Dedifferentiated amniotic fluid mesenchymal stem cell (primary cell): ENCODE measurements around the gene THEMIS2.
A peak's percentile ranks its signal among the peaks of the same experiment; 100 is the strongest.
"Not testable (repeated sequence)": the region's sequence is repeated elsewhere in the genome, so short reads cannot be mapped to it uniquely, and the experiment has no call there.

Experiments used
- DNase-seq: peaks from one replicate; pipeline ENCODE4 v3.0.0-alpha.2; 2016; ENCODE audit errors: extremely low spot score

THEMIS2 gene

DNA sequence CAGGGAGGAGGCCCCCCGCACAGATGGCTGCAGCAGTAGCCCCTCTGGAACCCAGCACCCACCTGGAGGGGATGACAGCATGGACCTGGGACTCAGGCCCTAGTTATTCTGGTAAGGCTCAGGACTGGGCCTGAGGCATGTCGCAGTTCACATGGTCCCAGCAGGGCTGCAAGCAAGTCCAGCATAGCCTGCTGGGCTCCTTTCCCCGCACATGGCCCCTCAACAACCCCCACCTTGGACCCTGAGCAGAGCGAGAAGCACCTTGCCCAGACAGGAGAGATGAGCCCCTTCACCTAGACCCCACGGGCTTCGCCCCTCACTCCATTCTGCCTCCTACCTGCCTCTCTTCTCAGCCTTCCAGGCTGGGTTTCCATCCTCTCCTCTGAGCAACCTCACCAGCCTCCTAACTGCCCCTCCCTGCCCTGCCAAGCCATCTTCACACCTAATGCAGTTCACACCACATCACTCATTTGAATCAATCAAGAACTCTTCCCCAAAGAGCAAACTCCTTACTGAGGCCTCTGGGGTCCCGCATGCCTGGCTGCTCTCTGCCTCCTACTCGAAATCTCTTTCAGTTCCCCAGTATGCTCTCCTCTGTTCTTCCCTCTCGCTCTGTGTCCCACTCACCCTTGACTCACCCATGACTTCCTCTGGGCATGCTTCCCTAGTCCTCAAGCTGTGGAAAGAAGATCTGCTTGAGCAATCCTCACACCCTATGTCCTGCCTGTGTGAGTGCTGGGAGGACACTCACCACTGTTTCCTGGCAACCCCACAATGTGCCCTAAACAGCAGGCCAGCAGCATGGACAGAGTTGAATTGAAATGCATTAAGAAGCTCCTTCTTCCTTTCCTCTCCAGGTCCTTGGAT lies 9.4 kb upstream of the THEMIS2 start:
- peak; percentile 91 for DNase-seq

DNA sequence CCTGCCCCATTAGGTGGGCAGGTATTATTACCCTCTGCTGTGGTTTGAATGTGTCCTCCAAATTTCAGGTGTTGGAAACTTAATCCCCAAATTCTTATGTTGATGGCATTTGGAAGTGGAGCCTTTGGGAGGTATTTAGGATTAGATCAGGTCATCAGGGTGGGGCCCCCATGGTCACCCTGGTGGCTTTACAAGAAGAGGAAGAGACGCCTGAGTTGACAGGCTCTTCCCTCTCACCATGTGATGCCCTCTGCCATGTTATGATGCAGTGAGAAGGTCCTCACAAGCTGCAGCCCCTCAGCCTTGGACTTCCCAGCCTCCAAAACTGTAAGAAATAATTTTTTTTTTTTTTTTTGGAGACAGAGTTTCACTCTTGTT lies 8.8 kb upstream of the THEMIS2 start:
- no peak for DNase-seq

DNA sequence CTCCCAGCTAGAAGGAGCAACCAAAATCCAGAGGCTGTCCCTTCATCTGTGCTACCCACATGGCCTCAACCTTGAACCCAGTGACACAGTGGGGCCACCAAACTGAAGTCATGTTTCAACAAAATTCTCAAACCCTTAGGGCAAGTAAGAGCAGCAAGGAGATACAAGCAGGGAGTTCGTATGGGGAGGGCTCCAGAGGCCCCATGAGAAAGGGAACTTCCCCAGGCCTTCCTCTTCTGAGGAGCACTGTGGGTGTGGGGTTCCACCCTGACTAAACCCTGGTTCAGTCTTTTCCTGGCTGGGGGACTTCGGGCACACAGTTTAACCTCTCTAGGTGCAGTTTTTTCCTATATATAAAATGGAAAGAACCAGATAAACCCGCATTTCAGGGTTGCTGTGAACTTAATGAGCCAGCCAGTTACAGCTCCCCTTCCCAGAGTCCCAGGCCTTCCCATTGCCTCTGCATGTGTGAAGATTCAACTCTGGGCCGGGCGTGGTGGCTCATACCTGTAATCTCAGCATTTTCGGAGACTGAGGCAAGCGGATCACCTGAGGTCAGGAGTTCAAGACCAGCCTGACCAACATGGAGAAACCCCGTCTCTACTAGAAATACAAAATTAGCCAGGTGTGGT lies 8.0 kb upstream of the THEMIS2 start:
- no peak for DNase-seq

DNA sequence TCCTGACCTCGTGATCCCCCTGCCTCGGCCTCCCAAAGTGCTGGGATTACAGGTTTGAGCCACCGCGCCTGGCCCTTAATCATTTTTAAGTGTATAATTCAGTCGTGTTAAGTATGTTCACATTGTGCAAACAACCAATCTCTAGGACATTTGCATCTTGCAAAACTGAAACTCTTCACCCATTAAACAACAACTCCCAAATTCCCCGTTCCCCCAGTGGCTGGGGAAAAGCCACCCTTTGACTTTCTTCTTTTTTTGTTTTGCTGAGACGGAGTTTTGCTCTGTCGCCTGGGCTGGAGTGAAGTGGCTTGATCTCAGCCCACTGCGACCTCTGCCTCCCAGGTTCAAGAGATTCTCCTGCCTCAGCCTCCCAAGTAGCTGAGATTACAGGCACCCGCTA lies 6.5 kb upstream of the THEMIS2 start:
- DNase-seq: no peak

DNA sequence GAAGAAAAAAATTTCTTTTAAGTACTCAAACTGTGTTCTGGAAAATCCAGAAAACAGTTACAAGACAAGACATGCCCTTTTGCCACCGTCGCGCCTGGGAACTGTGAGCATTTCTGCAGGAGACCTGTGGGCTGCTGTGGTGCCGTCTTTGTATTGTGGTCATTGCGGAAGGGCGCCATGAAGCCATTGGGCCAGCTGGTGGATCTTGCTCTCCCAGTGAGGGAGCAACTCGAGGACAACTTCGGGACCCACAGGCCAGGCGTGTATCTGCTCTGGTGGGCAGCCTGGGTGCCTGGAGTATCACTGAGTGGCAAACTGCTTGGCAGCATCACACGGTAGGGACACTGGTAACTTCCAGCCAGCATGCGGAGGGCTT lies 3.8 kb upstream of the THEMIS2 start:
- DNase-seq: no peak

DNA sequence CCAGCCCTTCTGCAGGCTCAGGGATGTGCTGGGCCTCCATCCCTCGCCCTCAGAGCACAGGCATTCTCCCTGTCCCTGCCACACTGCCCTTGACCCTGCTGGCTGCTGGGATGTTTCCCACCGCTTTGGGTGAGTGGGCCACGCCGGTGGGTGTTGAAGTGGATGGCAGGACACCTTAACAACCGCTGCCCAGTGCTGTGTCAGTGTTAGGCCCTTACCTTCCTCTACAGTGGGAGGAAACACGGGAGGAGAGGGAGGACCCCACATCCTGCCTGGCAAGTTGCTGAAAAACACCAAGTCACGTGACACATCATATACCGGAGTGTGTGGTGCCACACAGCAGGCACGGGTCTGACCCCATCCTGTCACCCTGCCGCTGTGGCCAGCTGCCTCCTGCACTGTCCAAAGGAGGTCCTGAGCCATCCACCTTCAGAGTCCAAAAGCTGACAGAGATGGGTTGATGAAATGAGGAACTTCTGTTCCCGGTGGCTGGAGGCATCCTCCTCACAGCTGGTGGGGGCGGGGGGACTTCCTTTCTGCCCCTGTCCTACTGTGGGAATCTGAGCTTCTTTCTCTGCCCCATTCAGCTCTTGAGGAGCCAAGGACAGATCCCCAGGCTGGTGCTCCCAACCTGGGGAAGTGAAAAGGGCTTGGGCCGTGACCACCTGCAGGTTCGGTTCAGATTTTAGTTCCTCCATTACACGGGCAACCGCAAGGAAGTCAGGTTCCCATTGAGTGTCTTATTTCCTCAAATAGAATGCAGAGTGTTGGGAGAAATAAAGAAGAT lies 3.2 kb upstream of the THEMIS2 start:
- no peak for DNase-seq

DNA sequence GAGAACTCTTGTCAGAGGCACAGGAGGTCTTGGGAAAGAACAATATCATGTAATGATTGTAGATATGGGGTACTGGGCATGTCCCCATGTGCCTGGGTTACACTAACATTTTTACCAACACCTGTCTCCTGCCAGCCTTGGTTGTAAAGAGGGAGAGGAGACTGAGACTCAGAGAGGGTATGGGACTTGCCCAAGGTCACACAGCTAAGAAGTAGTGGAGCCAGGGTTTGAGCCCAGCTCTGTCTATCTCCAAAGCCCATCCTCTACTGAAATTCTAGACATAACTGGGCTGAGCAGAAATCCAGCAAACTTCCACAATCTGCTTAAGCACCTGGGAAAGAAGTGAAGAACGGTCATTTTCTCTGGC lies 2.6 kb upstream of the THEMIS2 start:
- DNase-seq: no peak

DNA sequence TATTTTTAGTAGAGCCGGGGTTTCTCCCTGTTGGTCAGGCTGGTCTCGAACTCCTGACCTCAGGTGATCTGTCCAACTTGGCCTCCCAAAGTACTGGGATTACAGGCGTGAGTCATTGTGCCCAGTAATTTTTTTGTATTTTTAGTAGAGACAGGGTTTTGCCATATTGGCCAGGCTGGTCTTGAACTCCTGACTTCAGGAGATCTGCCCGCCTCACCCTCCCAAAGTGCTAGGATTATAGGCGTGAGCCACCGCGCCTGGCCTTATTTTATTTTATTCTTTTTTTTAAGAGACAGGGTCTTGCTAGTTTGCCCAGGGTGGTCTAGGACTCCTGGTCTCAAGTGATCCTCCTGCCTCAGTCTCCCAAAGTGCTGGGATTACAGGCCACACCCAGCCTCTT lies 1.3 kb upstream of the THEMIS2 start:
- not testable (repeated sequence) for DNase-seq

DNA sequence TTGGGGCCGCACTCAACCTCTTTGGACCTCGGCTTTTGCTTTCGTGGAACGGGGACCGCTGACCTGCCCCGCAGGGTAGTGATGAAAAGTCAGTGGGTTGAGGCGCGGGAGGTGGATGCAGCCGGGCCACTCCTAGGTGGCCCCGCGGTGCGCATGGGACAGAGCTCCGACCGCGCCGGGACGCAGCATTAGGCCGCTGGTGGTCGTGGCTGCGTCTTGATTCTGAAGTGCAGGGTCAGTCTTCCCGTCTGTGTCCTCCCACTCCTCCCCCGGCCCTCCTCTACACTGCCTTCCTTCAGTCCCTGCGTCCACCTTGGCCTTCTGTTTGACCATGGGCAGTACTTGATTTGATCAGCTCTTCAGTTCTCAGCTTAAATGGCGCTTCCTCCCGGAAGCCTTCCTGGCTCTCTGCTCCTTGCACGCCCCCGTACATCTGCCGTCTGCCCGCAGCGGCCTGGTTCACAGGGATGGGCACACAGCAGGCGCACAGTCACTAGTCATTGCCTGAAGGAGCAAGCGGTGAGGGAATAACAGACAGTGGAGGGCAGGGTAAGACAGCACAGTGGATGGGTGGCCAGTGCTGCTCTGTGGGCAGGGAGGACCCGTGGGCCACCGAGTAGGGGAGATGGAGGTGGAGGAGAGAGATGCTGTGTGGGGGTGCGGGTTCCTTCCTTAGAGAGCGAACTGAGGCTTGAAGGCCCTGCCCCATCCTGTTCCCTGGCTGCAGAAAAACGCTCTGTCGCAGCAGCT lies 633 bp downstream of the THEMIS2 start:
- DNase-seq: no peak

DNA sequence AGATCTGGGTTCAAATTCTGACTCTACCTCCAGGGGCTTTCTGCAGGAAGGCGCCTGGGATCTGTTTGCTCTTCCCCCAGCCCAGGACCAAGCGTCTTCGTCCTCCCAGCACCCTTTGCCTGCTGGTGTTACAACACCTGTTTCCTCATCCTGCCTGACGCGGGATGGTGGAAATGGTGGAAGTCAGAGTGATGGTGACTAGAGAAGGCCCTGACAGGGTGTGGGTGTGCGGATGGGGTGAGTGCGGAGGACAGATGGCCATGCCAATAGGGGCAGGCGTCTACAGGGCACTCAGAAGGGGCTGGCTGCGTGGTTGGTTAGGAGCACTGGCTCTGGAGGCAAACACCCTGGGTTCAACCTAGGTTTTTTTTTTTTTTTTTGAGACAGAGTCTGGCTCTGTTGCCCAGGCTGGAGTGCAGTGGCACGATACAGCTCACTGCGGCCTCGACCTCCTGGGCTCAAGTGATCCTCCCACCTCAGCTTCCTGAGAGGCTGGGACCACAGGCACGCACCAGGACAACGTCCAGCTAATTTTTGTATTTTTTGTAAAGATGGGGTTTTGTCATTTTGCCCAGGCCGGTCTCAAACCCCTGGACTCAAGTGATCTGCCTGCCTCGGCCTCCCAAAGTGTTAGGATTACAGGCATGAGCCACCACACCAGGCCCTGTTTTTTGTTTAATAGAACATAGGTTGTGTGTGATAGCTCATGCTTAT lies 1.5 kb downstream of the THEMIS2 start:
- DNase-seq: no peak

DNA sequence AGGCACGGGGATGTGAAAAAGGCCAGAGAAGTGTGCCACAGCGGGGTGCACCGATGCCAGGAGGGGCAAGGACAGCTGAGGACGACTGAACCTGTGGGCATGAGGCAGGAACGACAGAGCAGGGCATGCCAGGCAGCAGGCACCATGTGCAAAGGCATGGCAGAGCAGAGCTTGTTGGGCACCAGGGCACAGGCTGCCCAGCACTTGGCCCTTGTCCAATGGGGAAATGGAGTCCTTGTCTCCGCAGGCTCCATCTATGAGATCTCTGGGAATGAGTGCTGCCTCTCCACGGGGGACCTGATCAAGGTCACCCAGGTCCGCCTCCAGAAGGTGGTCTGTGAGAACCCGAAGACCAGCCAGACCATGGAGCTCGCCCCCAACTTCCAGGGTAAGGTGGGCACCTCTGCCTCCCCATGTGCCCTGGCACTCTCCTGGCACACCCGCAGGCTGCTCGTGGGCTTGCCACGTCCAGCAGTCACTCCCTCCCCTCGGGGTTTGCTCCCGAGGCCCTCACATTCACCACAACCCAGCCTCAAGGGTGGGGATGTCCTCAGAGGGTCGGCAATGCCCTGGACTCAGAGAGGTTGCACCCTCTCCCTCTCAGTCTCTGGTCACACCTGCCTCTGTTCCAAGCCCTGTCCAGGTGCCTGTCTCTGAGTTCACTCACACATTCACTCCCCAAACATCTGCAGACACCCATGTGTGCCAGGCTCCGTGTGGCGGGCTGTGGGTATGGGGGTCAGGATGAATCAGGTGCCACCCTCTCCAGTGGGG lies 4.2 kb downstream of the THEMIS2 start:
- DNase-seq: no peak

DNA sequence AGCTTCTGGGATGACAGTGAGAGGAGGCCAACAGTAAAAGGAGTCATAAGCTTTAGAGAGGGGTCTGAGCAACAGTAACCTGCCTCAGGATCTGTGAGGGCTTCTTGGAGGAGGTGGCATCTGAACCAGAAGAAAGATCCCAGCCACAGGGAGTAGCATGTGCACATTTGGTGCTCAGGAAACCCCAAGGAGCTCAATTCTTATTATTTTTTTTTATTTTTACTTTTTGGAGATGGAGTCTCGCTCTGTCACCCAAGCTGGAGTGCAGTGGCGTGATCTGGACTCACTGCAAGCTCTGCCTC lies 4.7 kb downstream of the THEMIS2 start:
- no peak for DNase-seq

DNA sequence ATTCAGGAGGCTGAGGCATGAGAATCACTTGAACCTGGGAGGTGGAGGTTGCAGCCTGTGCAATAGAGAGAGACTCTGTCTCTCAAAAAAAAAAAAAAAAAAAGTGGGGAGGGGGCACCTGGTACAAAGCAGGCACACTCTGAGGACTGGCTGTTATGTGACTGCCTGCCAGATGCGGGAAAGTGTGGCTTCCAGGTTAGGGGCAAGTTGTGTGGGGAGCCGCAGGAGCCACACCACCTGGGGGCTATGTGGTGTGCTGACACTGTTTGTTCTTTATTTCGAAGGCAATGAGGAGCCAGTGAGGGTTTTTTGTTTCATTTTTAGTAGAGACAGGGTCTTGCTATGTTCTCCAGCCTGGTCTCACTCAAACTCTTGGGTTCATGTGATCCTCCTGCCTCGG lies 5.7 kb downstream of the THEMIS2 start:
- DNase-seq: no peak

DNA sequence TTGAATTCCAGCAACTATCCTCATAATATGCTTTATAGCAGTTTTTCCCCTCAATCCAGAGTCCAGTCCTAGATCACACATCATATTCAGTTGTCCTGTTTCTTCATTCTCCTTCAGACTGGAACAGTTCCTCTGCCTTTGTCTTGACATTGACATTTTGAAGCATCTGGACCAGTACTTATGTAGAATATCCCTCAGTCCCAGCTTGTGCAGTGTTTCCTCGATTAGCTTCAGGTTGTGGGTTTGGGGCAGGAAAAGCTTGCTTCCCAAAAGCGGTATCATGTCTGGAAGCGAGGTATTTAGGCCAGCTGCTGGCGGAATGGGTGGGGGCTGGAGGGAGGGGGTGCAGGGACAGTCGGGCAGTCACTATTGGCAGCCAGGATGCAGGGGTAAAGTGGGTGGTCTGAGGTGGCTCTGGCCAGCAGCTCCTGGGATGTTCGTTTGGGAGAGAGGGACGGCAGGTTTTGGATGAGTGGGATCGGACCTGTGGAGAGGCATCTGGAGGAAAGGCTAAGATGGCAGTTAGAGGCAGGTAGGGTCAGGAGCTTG lies 6.5 kb downstream of the THEMIS2 start:
- no peak for DNase-seq

DNA sequence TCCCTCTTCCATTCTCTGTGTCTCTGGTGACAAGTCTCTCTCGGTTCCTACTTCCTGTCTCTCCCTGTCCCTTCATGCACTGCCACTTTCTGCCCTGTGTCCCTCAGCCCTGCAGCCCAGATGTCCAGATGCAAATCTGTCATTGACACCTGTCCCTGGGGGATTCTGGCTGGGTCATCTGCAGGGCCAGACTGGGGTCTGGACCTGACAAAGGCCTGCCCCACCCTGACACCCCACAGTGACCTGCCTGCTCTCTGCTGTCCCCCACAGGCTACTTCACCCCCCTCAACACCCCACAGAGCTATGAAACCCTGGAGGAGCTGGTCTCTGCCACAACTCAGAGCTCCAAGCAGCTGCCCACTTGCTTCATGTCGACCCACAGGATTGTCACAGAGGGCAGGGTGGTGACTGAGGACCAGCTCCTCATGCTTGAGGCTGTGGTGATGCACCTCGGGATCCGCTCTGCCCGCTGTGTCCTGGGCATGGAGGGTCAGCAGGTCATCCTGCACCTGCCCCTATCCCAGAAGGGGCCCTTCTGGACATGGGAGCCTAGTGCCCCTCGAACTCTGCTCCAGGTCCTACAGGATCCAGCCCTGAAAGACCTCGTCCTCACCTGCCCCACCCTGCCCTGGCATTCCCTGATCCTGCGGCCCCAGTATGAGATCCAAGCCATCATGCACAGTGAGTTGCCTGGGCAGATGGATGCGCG lies 7.2 kb downstream of the THEMIS2 start:
- no peak for DNase-seq

DNA sequence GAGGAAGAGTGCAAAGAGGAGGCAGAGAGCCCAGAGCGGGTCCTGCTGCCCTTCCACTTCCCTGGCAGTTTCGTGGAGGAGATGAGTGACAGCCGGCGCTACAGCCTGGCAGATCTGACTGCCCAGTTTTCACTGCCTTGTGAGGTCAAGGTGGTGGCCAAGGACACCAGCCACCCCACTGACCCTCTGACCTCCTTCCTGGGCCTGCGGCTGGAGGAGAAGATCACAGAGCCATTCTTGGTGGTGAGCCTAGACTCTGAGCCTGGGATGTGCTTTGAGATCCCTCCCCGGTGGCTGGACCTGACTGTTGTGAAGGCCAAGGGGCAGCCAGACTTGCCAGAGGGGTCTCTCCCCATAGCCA lies 10.2 kb downstream of the THEMIS2 start:
- DNase-seq: no peak

DNA sequence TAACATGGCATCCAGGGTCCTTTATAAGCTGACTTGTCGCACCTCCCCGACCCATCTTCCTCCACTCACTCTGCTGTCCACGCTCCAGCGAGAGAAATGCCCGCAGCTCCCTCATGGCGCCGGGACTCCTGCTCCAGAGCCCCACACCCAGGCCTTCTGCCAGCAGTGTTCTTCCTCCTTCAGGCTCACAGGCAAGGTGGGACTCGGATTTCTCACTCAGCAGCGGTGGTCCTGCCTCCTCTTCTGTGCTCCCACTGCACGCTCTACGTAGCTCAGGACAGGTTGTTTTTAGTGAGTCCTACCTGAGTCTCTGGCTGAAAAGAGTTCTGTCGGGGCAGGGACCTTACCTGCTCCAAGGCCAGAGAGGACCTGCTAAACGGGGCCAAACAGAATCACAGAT lies 11.2 kb downstream of the THEMIS2 start:
- DNase-seq: no peak

DNA sequence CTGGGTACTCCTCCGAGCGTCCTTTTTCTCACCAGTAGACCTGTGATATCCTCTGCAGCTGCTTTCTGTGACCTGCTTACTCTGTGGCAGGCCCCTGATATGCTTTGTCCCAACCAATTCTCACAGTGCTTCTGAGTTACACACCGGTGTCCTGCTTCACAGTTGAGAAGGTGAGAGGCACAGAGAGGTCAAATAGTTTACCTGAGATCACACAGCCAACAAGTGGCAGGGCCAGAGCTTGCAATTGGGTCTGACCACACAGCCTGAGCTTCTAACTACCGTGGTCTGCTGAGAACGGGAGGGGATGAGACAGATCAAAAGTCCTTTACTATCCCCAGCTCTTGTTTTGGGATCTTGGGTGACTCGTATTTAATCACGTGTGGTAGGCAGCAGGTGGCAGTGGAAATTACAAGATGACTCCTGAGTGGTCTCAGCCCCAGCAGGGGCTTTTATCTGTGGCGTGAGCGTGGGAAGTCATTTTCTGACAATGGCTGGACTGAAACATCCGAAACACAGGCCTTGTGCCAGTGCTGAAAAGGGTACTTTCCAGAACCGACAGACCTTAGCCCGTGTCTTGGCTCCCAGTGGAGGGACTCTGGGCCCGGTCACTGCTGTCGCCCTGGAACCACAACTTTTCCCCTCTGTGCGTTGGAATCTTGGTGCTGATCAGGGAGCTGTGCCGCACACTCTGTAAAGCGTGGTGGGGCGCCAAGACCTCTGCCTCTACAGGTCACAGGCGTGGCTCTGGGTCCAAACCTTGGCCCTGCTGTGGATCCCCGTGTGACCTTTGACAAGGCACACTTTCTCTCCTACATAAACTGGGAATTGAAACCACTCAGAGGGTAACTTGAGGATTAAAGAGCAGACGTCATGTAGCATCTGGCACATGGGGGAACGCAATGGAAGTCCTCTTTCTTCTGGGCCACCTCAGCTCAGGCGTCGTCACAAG lies 11.9 kb downstream of the THEMIS2 start:
- no peak for DNase-seq

DNA sequence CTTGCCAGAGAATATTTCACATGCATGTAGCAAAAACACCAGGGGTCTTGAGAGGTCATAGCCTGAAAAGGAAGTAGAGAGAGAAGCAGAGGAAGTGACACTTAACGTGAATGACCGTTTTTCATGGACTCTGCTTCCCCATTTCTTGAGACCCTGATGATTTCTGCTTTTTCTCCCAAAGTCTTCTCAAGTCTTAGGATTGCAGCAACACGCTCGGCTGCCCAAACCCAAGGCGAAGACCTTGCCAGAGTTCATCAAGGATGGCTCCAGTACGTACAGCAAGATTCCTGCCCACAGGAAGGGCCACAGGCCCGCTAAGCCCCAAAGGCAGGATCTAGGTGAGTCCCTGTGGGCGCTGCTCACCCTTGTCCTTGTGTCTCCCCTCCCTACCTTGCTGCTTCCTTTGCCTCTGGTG lies 12.8 kb downstream of the THEMIS2 start:
- no peak for DNase-seq
